ENCODE data around the gene GPR15.

GRCh38 chr3:98551236-98551635 lies 19.5 kb downstream of the GPR15 start:
- TF ChIP-seq CTCF (IDR thresholded peaks at IDR 0.05 in 4 of 5, conservative IDR thresholded peaks at IDR 0.05 in 1 of 5): no peak
- no peak for TF ChIP-seq POLR2A (IDR thresholded peaks at IDR 0.05)

Data from gastrocnemius medialis (tissue), 4 donors.